ENCODE results near the gene C6orf89.
"Not testable (repeated sequence)": the region's sequence is repeated elsewhere in the genome, so short reads cannot be mapped to it uniquely, and the experiment has no call there.

The C6orf89 gene

GRCh38 chr6:36945301-36945700, 59.5 kb downstream of the C6orf89 start:
- Histone ChIP-seq H3K23ac (ENCODE audit: low read length) (no peak overlapping the region), H2AK5ac (ENCODE audit: low read length) (no peak overlapping the region), H3K18ac (ENCODE audit: low read length) (no peak overlapping the region), H3K4me2 (ENCODE audit: low read length) (no peak overlapping the region), H2BK15ac (replicated peaks; ENCODE audit: low read depth) (no peak overlapping the region), H4K8ac (ENCODE audit: low read depth, low read length) (no peak overlapping the region), H3K9ac (ENCODE audit: low read length) (no peak overlapping the region), H3K4ac (ENCODE audit: low read depth, low read length) (no peak overlapping the region), H3K36me3 (ENCODE audit: control insufficient read depth, insufficient read depth, low read length) (no peaks in the 10 kb centered on the region), H3K4me1 (ENCODE audit: control insufficient read depth, low read depth, low read length) (no peaks in the 10 kb centered on the region), H2BK5ac (ENCODE audit: low read length) (no peak overlapping the region), H4K5ac (ENCODE audit: low read length) (no peak overlapping the region), H3K27me3 (ENCODE audit: insufficient read depth, low read length, poor library complexity) (no peaks in the 10 kb centered on the region), H3K79me2 (ENCODE audit: control insufficient read depth, insufficient read depth, low read length) (no peaks in the 10 kb centered on the region), H2BK120ac (ENCODE audit: low read depth, low read length) (no peak overlapping the region), H3K79me1 (ENCODE audit: low read length) (no peaks in the 10 kb centered on the region), H3K56ac (ENCODE audit: low read length) (no peak overlapping the region), H3K4me3 (ENCODE audit: low read length) (no peak overlapping the region), H3K27ac (ENCODE audit: low read depth, low read length) (no peak overlapping the region)
- WGBS (ENCODE audit: extremely low coverage, insufficient coverage, low lambda C conversion rate): no CpG with 5 or more reads among the region's 4 CpGs
- no peak for DNase-seq

- Histone ChIP-seq H3K4ac (ENCODE audit: low read depth, low read length) (no peak overlapping the region), H3K27ac (ENCODE audit: low read depth, low read length) (no peak overlapping the region), H3K27me3 (ENCODE audit: insufficient read depth, low read length, poor library complexity) (no peaks in the 10 kb centered on the region), H3K4me2 (ENCODE audit: low read length) (no peak overlapping the region), H3K18ac (ENCODE audit: low read length) (no peak overlapping the region), H3K23ac (ENCODE audit: low read length) (no peak overlapping the region), H3K56ac (ENCODE audit: low read length) (no peak overlapping the region), H2BK15ac (replicated peaks; ENCODE audit: low read depth) (no peak overlapping the region), H3K4me3 (ENCODE audit: low read length) (no peak overlapping the region), H3K4me1 (ENCODE audit: control insufficient read depth, low read depth, low read length) (no peaks in the 10 kb centered on the region), H4K5ac (ENCODE audit: low read length) (no peak overlapping the region), H3K36me3 (ENCODE audit: control insufficient read depth, insufficient read depth, low read length) (no peaks in the 10 kb centered on the region), H4K8ac (ENCODE audit: low read depth, low read length) (no peak overlapping the region), H2BK120ac (ENCODE audit: low read depth, low read length) (no peak overlapping the region), H3K79me1 (ENCODE audit: low read length) (no peaks in the 10 kb centered on the region), H2AK5ac (ENCODE audit: low read length) (no peak overlapping the region), H3K79me2 (ENCODE audit: control insufficient read depth, insufficient read depth, low read length) (no peaks in the 10 kb centered on the region), H2BK5ac (ENCODE audit: low read length) (no peak overlapping the region), H3K9ac (ENCODE audit: low read length) (no peak overlapping the region)
- no CpG with 5 or more reads among the region's 4 CpGs for WGBS (ENCODE audit: extremely low coverage, insufficient coverage, low lambda C conversion rate)
- no peak for DNase-seq
These were observed 60.8 kb downstream of the C6orf89 start for GRCh38 chr6:36946526-36946925.

DNA sequence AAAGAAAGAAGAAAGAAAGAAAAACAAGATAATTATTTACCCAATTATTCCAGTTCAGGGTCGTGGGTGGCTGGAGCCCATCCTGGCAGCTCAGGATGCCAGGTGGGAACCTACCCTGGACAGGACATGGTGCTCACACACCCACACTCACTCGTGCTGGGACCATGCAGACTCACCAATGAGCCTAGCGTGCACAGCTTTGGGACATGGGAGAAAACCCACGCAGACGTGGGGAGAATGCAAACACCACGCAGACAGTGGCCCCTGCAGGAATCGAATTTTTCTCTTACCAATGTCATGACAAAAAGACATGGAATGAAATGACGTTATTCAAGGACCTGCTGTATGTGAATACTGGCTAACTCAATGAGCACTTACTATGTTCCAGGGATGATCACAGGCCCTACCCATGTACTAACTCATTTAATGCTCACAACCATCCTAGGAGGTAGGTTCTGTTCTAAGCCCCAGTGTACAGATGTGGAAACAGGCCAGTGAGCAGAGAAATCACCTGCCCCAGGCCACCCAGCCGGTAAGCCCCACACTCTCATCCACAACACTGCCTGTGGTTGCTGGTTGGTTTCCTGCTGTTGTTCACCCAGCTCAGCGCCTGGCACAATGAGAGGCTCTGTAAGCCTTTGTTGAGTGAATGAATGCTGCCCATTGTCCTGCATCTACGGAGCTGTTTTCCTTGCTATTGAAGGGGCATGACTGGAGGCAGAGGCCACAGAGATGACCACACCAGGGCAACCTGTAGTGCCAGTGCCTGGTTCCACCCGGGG, 62.0 kb downstream of the C6orf89 start:
- no peak overlapping the region for H3K23ac ChIP-seq (ENCODE audit: low read length)
- H3K4me1 ChIP-seq (ENCODE audit: control insufficient read depth, low read depth, low read length): no peaks in the 10 kb centered on the region
- H2AK5ac ChIP-seq (ENCODE audit: low read length): no peak overlapping the region
- no peak overlapping the region for H2BK15ac ChIP-seq (replicated peaks; ENCODE audit: low read depth)
- no peaks in the 10 kb centered on the region for H3K27me3 ChIP-seq (ENCODE audit: insufficient read depth, low read length, poor library complexity)
- H4K8ac ChIP-seq (ENCODE audit: low read depth, low read length): no peak overlapping the region
- no peaks in the 10 kb centered on the region for H3K79me2 ChIP-seq (ENCODE audit: control insufficient read depth, insufficient read depth, low read length)
- H3K4me3 ChIP-seq (ENCODE audit: low read length): no peak overlapping the region
- H3K9ac ChIP-seq (ENCODE audit: low read length): no peak overlapping the region
- no peak for DNase-seq
- H3K79me1 ChIP-seq (ENCODE audit: low read length): no peaks in the 10 kb centered on the region
- no peak overlapping the region for H2BK120ac ChIP-seq (ENCODE audit: low read depth, low read length)
- WGBS (ENCODE audit: extremely low coverage, insufficient coverage, low lambda C conversion rate): no CpG with 5 or more reads among the region's 12 CpGs
- no peak overlapping the region for H4K5ac ChIP-seq (ENCODE audit: low read length)
- H3K4ac ChIP-seq (ENCODE audit: low read depth, low read length): no peak overlapping the region
- no peak overlapping the region for H3K18ac ChIP-seq (ENCODE audit: low read length)
- H2BK5ac ChIP-seq (ENCODE audit: low read length): no peak overlapping the region
- H3K4me2 ChIP-seq (ENCODE audit: low read length): no peak overlapping the region
- H3K36me3 ChIP-seq (ENCODE audit: control insufficient read depth, insufficient read depth, low read length): no peaks in the 10 kb centered on the region
- H3K27ac ChIP-seq (ENCODE audit: low read depth, low read length): no peak overlapping the region
- H3K56ac ChIP-seq (ENCODE audit: low read length): no peak overlapping the region

DNA sequence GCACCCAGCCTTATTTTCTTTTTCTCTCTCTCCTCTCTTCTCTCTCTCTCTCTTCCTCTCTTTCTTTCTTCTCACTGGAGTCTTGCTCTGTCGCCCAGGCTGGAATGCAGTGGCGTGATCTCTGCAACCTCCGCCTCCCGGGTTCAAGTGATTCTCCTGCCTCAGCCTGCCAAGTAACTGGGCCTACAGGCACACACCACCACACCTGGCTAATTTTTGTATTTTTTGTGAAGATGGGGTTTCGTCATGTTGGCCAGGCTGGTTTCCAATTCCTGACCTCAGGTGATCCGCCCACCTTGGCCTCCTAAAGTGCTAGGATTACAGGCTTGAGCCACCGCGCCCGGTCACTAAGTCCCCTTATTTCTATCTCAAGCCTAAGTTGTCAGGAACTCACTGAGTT, 63.3 kb downstream of the C6orf89 start:
- H3K36me3 ChIP-seq (ENCODE audit: control insufficient read depth, insufficient read depth, low read length); H2AK5ac ChIP-seq (ENCODE audit: low read length); DNase-seq: not testable (repeated sequence)

GRCh38 chr6:36949636-36950035, 63.9 kb downstream of the C6orf89 start:
- no peak overlapping the region for H3K27ac ChIP-seq (ENCODE audit: low read depth, low read length)
- WGBS (ENCODE audit: extremely low coverage, insufficient coverage, low lambda C conversion rate): no CpG with 5 or more reads among the region's 3 CpGs

More for the DNA sequence above, 63.3 kb downstream of the C6orf89 start:
- not testable (repeated sequence) for H2BK5ac ChIP-seq (ENCODE audit: low read length); H4K8ac ChIP-seq (ENCODE audit: low read depth, low read length); H4K5ac ChIP-seq (ENCODE audit: low read length); H3K27ac ChIP-seq (ENCODE audit: low read depth, low read length); H3K79me1 ChIP-seq (ENCODE audit: low read length); H2BK15ac ChIP-seq (replicated peaks; ENCODE audit: low read depth); H3K9ac ChIP-seq (ENCODE audit: low read length); H3K4ac ChIP-seq (ENCODE audit: low read depth, low read length); H3K4me3 ChIP-seq (ENCODE audit: low read length); H3K23ac ChIP-seq (ENCODE audit: low read length); H3K4me1 ChIP-seq (ENCODE audit: control insufficient read depth, low read depth, low read length); H3K79me2 ChIP-seq (ENCODE audit: control insufficient read depth, insufficient read depth, low read length); H2BK120ac ChIP-seq (ENCODE audit: low read depth, low read length); H3K18ac ChIP-seq (ENCODE audit: low read length); H3K27me3 ChIP-seq (ENCODE audit: insufficient read depth, low read length, poor library complexity); H3K4me2 ChIP-seq (ENCODE audit: low read length); H3K56ac ChIP-seq (ENCODE audit: low read length)
- no CpG with 5 or more reads among the region's 9 CpGs for WGBS (ENCODE audit: extremely low coverage, insufficient coverage, low lambda C conversion rate)

GRCh38 chr6:36953931-36954261, 68.1 kb downstream of the C6orf89 start:
- no peak overlapping the region for H2BK15ac ChIP-seq (replicated peaks; ENCODE audit: low read depth)
- no peak overlapping the region for H3K18ac ChIP-seq (ENCODE audit: low read length)
- no peak overlapping the region for H3K4me2 ChIP-seq (ENCODE audit: low read length)
- H3K4me1 ChIP-seq (ENCODE audit: control insufficient read depth, low read depth, low read length): peaks cover 7% of the 10 kb centered on the region
- no peak overlapping the region for H3K4me3 ChIP-seq (ENCODE audit: low read length)
- no peak overlapping the region for H3K27ac ChIP-seq (ENCODE audit: low read depth, low read length)
- H2BK5ac ChIP-seq (ENCODE audit: low read length): no peak overlapping the region
- no peak overlapping the region for H4K5ac ChIP-seq (ENCODE audit: low read length)
- no peaks in the 10 kb centered on the region for H3K79me1 ChIP-seq (ENCODE audit: low read length)
- H3K27me3 ChIP-seq (ENCODE audit: insufficient read depth, low read length, poor library complexity): no peaks in the 10 kb centered on the region
- no peaks in the 10 kb centered on the region for H3K79me2 ChIP-seq (ENCODE audit: control insufficient read depth, insufficient read depth, low read length)
- no peak overlapping the region for H3K23ac ChIP-seq (ENCODE audit: low read length)
- H3K4ac ChIP-seq (ENCODE audit: low read depth, low read length): no peak overlapping the region
- H4K8ac ChIP-seq (ENCODE audit: low read depth, low read length): no peak overlapping the region
- no peak overlapping the region for H2AK5ac ChIP-seq (ENCODE audit: low read length)
- DNase-seq: no peak
- H3K56ac ChIP-seq (ENCODE audit: low read length): no peak overlapping the region
- H3K36me3 ChIP-seq (ENCODE audit: control insufficient read depth, insufficient read depth, low read length): no peaks in the 10 kb centered on the region
- no peak overlapping the region for H2BK120ac ChIP-seq (ENCODE audit: low read depth, low read length)
- no peak overlapping the region for H3K9ac ChIP-seq (ENCODE audit: low read length)
- WGBS (ENCODE audit: extremely low coverage, insufficient coverage, low lambda C conversion rate): no CpG with 5 or more reads among the region's 1 CpG

More at GRCh38 chr6:36949636-36950035, 63.9 kb downstream of the C6orf89 start:
- Histone ChIP-seq H3K27me3 (ENCODE audit: insufficient read depth, low read length, poor library complexity) (no peaks in the 10 kb centered on the region), H2AK5ac (ENCODE audit: low read length) (no peak overlapping the region), H3K79me1 (ENCODE audit: low read length) (no peaks in the 10 kb centered on the region), H2BK120ac (ENCODE audit: low read depth, low read length) (no peak overlapping the region), H3K4ac (ENCODE audit: low read depth, low read length) (no peak overlapping the region), H4K8ac (ENCODE audit: low read depth, low read length) (no peak overlapping the region), H3K56ac (ENCODE audit: low read length) (no peak overlapping the region), H3K79me2 (ENCODE audit: control insufficient read depth, insufficient read depth, low read length) (no peaks in the 10 kb centered on the region), H3K18ac (ENCODE audit: low read length) (no peak overlapping the region), H3K9ac (ENCODE audit: low read length) (no peak overlapping the region), H4K5ac (ENCODE audit: low read length) (no peak overlapping the region), H3K4me2 (ENCODE audit: low read length) (no peak overlapping the region), H3K4me3 (ENCODE audit: low read length) (no peak overlapping the region), H2BK5ac (ENCODE audit: low read length) (no peak overlapping the region), H3K36me3 (ENCODE audit: control insufficient read depth, insufficient read depth, low read length) (no peaks in the 10 kb centered on the region), H2BK15ac (replicated peaks; ENCODE audit: low read depth) (no peak overlapping the region), H3K23ac (ENCODE audit: low read length) (no peak overlapping the region), H3K4me1 (ENCODE audit: control insufficient read depth, low read depth, low read length) (no peaks in the 10 kb centered on the region)
- DNase-seq: no peak
